H1 (cell line): Measurements from ENCODE around the gene ZNF680. TPM values are rescaled to one million over a fixed set of nuclear protein-coding genes. Genes with fewer than 3 reads are reported as not detected.

Experiments used
- CTCF ChIA-PET: fragments of 300-600 bp; sonication (Branson Sonifier 250); formaldehyde crosslinking; loops from one replicate; lab custom pipeline; 2021; ENCODE audit not compliant: partially characterized antibody; lab: Charles Lee
- POLR2A ChIA-PET: fragments of 300-600 bp; sonication (Branson Sonifier 250); formaldehyde crosslinking; loops from one replicate; lab custom pipeline; 2021; ENCODE audit warnings: inconsistent platforms; ENCODE audit not compliant: partially characterized antibody; lab: Charles Lee
- DNase-seq, 2 experiments: peaks; one replicate each; pipeline versions ENCODE4 v3.0.0 to v3.0.0-alpha.2; 2010 to 2022; ENCODE audit warnings: low spot score in 2 of 2, low read depth in 1 of 2, mixed read lengths in 1 of 2
- FAIRE-seq: peaks from 2 replicates; lab custom pipeline; 2011; peaks lifted over from hg19 to GRCh38; lab: Jason Lieb, UNC
- H2AFZ ChIP-seq: 2 replicates; pipeline ENCODE4 v1.8.1; 2012; ENCODE audit warnings: low read length, inconsistent platforms
- H2AK5ac ChIP-seq: 2 replicates; pipeline ENCODE4 v1.6.1; 2013; ENCODE audit warnings: low read depth, low read length
- H2BK120ac ChIP-seq: replicated peaks from 2 replicates; pipeline ENCODE3; 2013; ENCODE audit warnings: low read depth, low read length, inconsistent platforms
- H2BK12ac ChIP-seq: 2 replicates; pipeline ENCODE4 v1.6.1; 2013; ENCODE audit warnings: low read depth, low read length
- H2BK15ac ChIP-seq: 2 replicates; pipeline ENCODE4 v1.6.1; 2013; ENCODE audit warnings: low read length
- H2BK20ac ChIP-seq: 2 replicates; pipeline ENCODE4 v1.6.1; 2013; ENCODE audit warnings: low read length
- H2BK5ac ChIP-seq: 2 replicates; pipeline ENCODE4 v1.6.1; 2013; ENCODE audit warnings: low read depth, low read length
- H3K14ac ChIP-seq: 2 replicates; pipeline ENCODE4 v1.6.1; 2013; ENCODE audit warnings: inconsistent platforms; ENCODE audit not compliant: insufficient read length
- H3K18ac ChIP-seq: 2 replicates; pipeline ENCODE4 v1.6.1; 2013; ENCODE audit warnings: low read length; ENCODE audit errors: extremely low read depth
- H3K23ac ChIP-seq: 2 replicates; pipeline ENCODE4 v1.6.1; 2013; ENCODE audit warnings: inconsistent platforms; ENCODE audit not compliant: insufficient read length
- H3K23me2 ChIP-seq: 2 replicates; pipeline ENCODE4 v1.6.1; 2013; ENCODE audit warnings: low read depth, low read length
- H3K27ac ChIP-seq: 2 replicates; pipeline ENCODE4 v1.6.1; 2011; ENCODE audit warnings: low read depth, low read length, inconsistent platforms
- H3K27me3 ChIP-seq, 4 experiments: replicated peaks in 1 of 4; 1 replicate in 1 of 4; 2 replicates in 3 of 4; pipeline versions ENCODE4 v1.6.1 to v1.8.1; 2011 to 2013; ENCODE audit warnings: low read length in 3 of 4, mild to moderate bottlenecking in 3 of 4, inconsistent platforms in 2 of 4, mixed read lengths in 2 of 4, moderate library complexity in 1 of 4; ENCODE audit not compliant: control insufficient read depth in 3 of 4, insufficient read depth in 3 of 4; ENCODE audit errors: extremely low read depth in 1 of 4
- H3K36me3 ChIP-seq, 4 experiments: 2 replicates each; pipeline versions ENCODE4 v1.6.1 to v1.8.1; 2011 to 2013; ENCODE audit warnings: mild to moderate bottlenecking in 4 of 4, low read length in 3 of 4, moderate library complexity in 2 of 4, control low read depth in 1 of 4, inconsistent platforms in 1 of 4; ENCODE audit not compliant: insufficient read depth in 4 of 4, control insufficient read depth in 2 of 4
- H3K4ac ChIP-seq: replicated peaks from 2 replicates; pipeline ENCODE3; 2013; ENCODE audit warnings: low read length, low read depth, mixed read lengths, inconsistent platforms; ENCODE audit not compliant: insufficient read length
- H3K4me1 ChIP-seq, 4 experiments: replicated peaks in 1 of 4; 1 replicate in 1 of 4; 2 replicates in 3 of 4; pipeline versions ENCODE4 v1.6.1 to v1.8.1; 2011 to 2013; ENCODE audit warnings: low read length in 3 of 4, inconsistent platforms in 2 of 4, mixed read lengths in 1 of 4; ENCODE audit not compliant: insufficient read depth in 4 of 4, control insufficient read depth in 3 of 4
- H3K4me2 ChIP-seq, 2 experiments: 2 replicates each; pipeline versions ENCODE4 v1.6.1 to v1.8.1; 2011 to 2013; ENCODE audit warnings: low read depth in 2 of 2, low read length in 2 of 2, control low read depth in 1 of 2, inconsistent platforms in 1 of 2, mild to moderate bottlenecking in 1 of 2; ENCODE audit not compliant: insufficient read depth in 1 of 2
- H3K4me3 ChIP-seq, 4 experiments: fragments of 200-600, 300-600 bp in 1 of 4; sonication (generic), shearing (Covaris generic), sonication (Bioruptor Twin) in 1 of 4; 2 replicates each; pipeline versions ENCODE4 v1.5.1 to v1.8.1; 2011 to 2016; ENCODE audit warnings: low read length in 4 of 4, low read depth in 3 of 4, control low read depth in 2 of 4, inconsistent platforms in 2 of 4, mild to moderate bottlenecking in 2 of 4, mixed read lengths in 1 of 4, moderate library complexity in 1 of 4; ENCODE audit not compliant: insufficient read depth in 2 of 4; ENCODE audit errors: extremely low read depth in 1 of 4
- H3K56ac ChIP-seq: replicated peaks from 2 replicates; pipeline ENCODE3; 2013; ENCODE audit warnings: low read depth, mild to moderate bottlenecking, mixed read lengths, low read length, inconsistent platforms; ENCODE audit not compliant: insufficient read length
- H3K79me1 ChIP-seq: 2 replicates; pipeline ENCODE4 v1.6.1; 2013; ENCODE audit warnings: low read depth, low read length, control low read depth
- H3K79me2 ChIP-seq, 2 experiments: 2 replicates each; pipeline versions ENCODE4 v1.6.1 to v1.8.1; 2012 to 2013; ENCODE audit warnings: low read length in 2 of 2, mild to moderate bottlenecking in 2 of 2, inconsistent platforms in 1 of 2; ENCODE audit not compliant: insufficient read depth in 2 of 2, control insufficient read depth in 1 of 2
- H3K9ac ChIP-seq, 4 experiments: replicated peaks in 1 of 4; 1 replicate in 1 of 4; 2 replicates in 3 of 4; pipeline versions ENCODE4 v1.6.1 to v1.8.1; 2011 to 2013; ENCODE audit warnings: low read depth in 3 of 4, low read length in 3 of 4, control low read depth in 2 of 4, mild to moderate bottlenecking in 2 of 4, moderate library complexity in 2 of 4, inconsistent platforms in 1 of 4; ENCODE audit errors: extremely low read depth in 1 of 4
- H3K9me3 ChIP-seq, 2 experiments: 2 replicates each; pipeline versions ENCODE4 v1.6.1 to v1.8.1; 2012 to 2013; ENCODE audit warnings: mild to moderate bottlenecking in 2 of 2, moderate library complexity in 2 of 2, control low read depth in 1 of 2, inconsistent platforms in 1 of 2, low read depth in 1 of 2, low read length in 1 of 2, mixed read lengths in 1 of 2; ENCODE audit not compliant: insufficient read depth in 2 of 2
- H4K20me1 ChIP-seq, 2 experiments: replicated peaks in 1 of 2; 2 replicates each; pipeline versions ENCODE3 to v1.8.1; 2011 to 2013; ENCODE audit warnings: inconsistent platforms in 2 of 2, low read length in 2 of 2, mild to moderate bottlenecking in 1 of 2; ENCODE audit not compliant: insufficient read depth in 2 of 2, control insufficient read depth in 1 of 2
- H4K5ac ChIP-seq: 2 replicates; pipeline ENCODE4 v1.6.1; 2013; ENCODE audit warnings: low read length, low read depth, mixed read lengths, inconsistent platforms; ENCODE audit not compliant: insufficient read length
- H4K8ac ChIP-seq: 2 replicates; pipeline ENCODE4 v1.8.0; 2013; ENCODE audit warnings: mild to moderate bottlenecking, moderate library complexity, low read length, inconsistent platforms; ENCODE audit not compliant: insufficient read depth; ENCODE audit errors: extremely low read depth
- H4K91ac ChIP-seq: replicated peaks from 2 replicates; pipeline ENCODE3; 2013; ENCODE audit warnings: low read length, mixed read lengths, inconsistent platforms; ENCODE audit not compliant: insufficient read length
- CHD1 ChIP-seq: IDR thresholded peaks from 2 replicates; pipeline ENCODE4 v1.6.1; 2012; ENCODE audit warnings: low read depth, low read length, improper control_type of control experiment
- FOSL1 ChIP-seq: IDR thresholded peaks from 2 replicates; pipeline ENCODE4 v1.6.1; 2011; ENCODE audit warnings: mild to moderate bottlenecking, low read depth, low read length, moderate library complexity; ENCODE audit not compliant: insufficient read depth
- RAD21 ChIP-seq, 2 experiments: IDR thresholded peaks in 1 of 2; conservative IDR thresholded peaks in 1 of 2; 2 replicates each; pipeline ENCODE4 v1.6.1; 2011; ENCODE audit warnings: low read depth in 2 of 2, low read length in 2 of 2, improper control_type of control experiment in 1 of 2, inconsistent platforms in 1 of 2, mild to moderate bottlenecking in 1 of 2, moderate library complexity in 1 of 2
- SP1 ChIP-seq: IDR thresholded peaks from 2 replicates; pipeline ENCODE4 v1.6.1; 2011; ENCODE audit warnings: low read depth, low read length
- SUZ12 ChIP-seq: fragments of 200-600 bp; sonication (generic); IDR thresholded peaks from 2 replicates; pipeline ENCODE4 v1.6.1; 2012; ENCODE audit warnings: mild to moderate bottlenecking, inconsistent platforms, low read length, moderate library complexity, mixed read lengths
- TAF7 ChIP-seq: optimal IDR thresholded peaks from 2 replicates; pipeline ENCODE3; 2011; ENCODE audit warnings: low read depth, mild to moderate bottlenecking, inconsistent platforms, low read length, moderate library complexity, borderline replicate concordance
- WGBS, 2 experiments: shearing (Covaris generic) in 1 of 2; methylation state at CpG; one replicate each; pipeline versions ENCODE4 v1.1.6 to v1.1.7; 2013 to 2015; ENCODE audit warnings: low lambda C conversion rate in 2 of 2, mixed read lengths in 2 of 2, inconsistent platforms in 1 of 2, low coverage in 1 of 2, missing lambda C conversion rate in 1 of 2; ENCODE audit not compliant: insufficient replicate concordance in 2 of 2, insufficient coverage in 1 of 2, insufficient read length in 1 of 2; ENCODE audit errors: extremely low coverage in 1 of 2, missing lambda C conversion rate in 1 of 2; 5-methylcytosine and 5-hydroxymethylcytosine counted together
- polyA plus RNA-seq, 7 experiments: library from polyadenylated mRNA; depleted of rRNA in 3 of 7; stranded (reverse) in 5 of 7; unstranded in 2 of 7; fragments of >200 nt in 5 of 7; fragments of 200-250 nt in 2 of 7; gene quantifications; 1 replicate in 5 of 7; 2 replicates in 1 of 7; 4 replicates in 1 of 7; pipeline versions ENCODE4 v1.2.1 to v1.2.3, GENCODE V29; 2011 to 2013; ENCODE audit warnings: missing spikeins in 2 of 7, mixed read lengths in 2 of 7
- total RNA-seq: library from RNA; stranded (reverse); fragmentation: NEBNext Ultra II Directional; extraction: Animal tissue kit (Norgen Biotek cat#: 25700); gene quantifications from 2 replicates; pipeline ENCODE4 v1.2.1, GENCODE V29; 2021
- TF ChIP-seq, protein P1 (sequence below): IDR thresholded peaks from 2 replicates; pipeline ENCODE4 v1.6.1; 2011; ENCODE audit warnings: low read length, improper control_type of control experiment

Gene ZNF680
- total and polyA plus RNA-seq, 2 of the 8 experiments (the other 6 are each of a cell fraction or from before 2014, with no cell fraction given), result 15.3 TPM; not detected in 1

GRCh38 chr7:64533756-64534155 is 29.1 kb downstream of the ZNF680 start:
- H3K23me2 ChIP-seq, result no peaks in the 10 kb centered on the region
- no peak overlapping the region for H3K9ac ChIP-seq
- no peak overlapping the region for H2BK15ac ChIP-seq
- no peak overlapping the region for H3K4me3 ChIP-seq
- H3K79me2 ChIP-seq, result no peaks in the 10 kb centered on the region
- no peak for FAIRE-seq
- H3K36me3 ChIP-seq, result peaks cover 0 to 2% (median 0%) of the 10 kb centered on the region in 4 experiments; a peak in 1 of 8 replicates
- H3K9me3 ChIP-seq, result peaks cover 28 to 56% of the 10 kb centered on the region in 2 experiments
- no peak overlapping the region for H2BK12ac ChIP-seq
- no peak overlapping the region for H2AK5ac ChIP-seq
- no peak overlapping the region for H3K56ac ChIP-seq
- H3K4ac ChIP-seq, result no peak overlapping the region
- whole genome bisulfite sequencing, 2 experiments, result 90% methylated on average over 3 of the region's 3 CpGs; no CpG with 5 or more reads in 1 of the 2 experiments
- no peak overlapping the region for H3K18ac ChIP-seq
- no peak for DNase-seq
- no peak overlapping the region for H4K91ac ChIP-seq
- no peaks in the 10 kb centered on the region for H3K27me3 ChIP-seq
- H3K79me1 ChIP-seq, result 0 out of 2 replicates have a peak, but pooled peaks cover 2% of the 10 kb centered on the region
- H2BK120ac ChIP-seq, result no peak overlapping the region
- H2BK5ac ChIP-seq, result no peak overlapping the region
- H2AFZ ChIP-seq, result no peak overlapping the region
- H3K4me2 ChIP-seq, result no peak overlapping the region
- H3K23ac ChIP-seq, result no peak overlapping the region
- no peak overlapping the region for H3K27ac ChIP-seq
- ChIA-PET POLR2A (no interaction called here), CTCF (no interaction called here)
- H4K20me1 ChIP-seq, result no peaks in the 10 kb centered on the region
- H3K4me1 ChIP-seq, result no peaks in the 10 kb centered on the region
- H2BK20ac ChIP-seq, result no peak overlapping the region
- H3K14ac ChIP-seq, result no peak overlapping the region
- no peak overlapping the region for H4K8ac ChIP-seq
- H4K5ac ChIP-seq, result no peak overlapping the region
- TF ChIP-seq SP1 (no peak), SUZ12 (no peak), CHD1 (no peak), FOSL1 (no peak), RAD21 (IDR thresholded peaks at IDR 0.05 in 1 of 2, conservative IDR thresholded peaks at IDR 0.05 in 1 of 2; ENCODE audit: low read depth in 2 of 2, low read length in 2 of 2) (no peak), TAF7 (no peak)
- TF ChIP-seq, protein P1, sequence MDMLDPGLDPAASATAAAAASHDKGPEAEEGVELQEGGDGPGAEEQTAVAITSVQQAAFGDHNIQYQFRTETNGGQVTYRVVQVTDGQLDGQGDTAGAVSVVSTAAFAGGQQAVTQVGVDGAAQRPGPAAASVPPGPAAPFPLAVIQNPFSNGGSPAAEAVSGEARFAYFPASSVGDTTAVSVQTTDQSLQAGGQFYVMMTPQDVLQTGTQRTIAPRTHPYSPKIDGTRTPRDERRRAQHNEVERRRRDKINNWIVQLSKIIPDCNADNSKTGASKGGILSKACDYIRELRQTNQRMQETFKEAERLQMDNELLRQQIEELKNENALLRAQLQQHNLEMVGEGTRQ, result no peak
